ENCODE measurements around the gene TSPAN3. TPM values are rescaled to one million over a fixed set of nuclear protein-coding genes. Genes with fewer than 3 reads are reported as not detected.
A peak's percentile ranks its signal among the peaks of the same experiment; 100 is the strongest.

Gene TSPAN3
- total and polyA plus RNA-seq, 2 donors (not counting 1 experiment from before 2014, with no cell fraction given): 109 to 130 TPM

DNA sequence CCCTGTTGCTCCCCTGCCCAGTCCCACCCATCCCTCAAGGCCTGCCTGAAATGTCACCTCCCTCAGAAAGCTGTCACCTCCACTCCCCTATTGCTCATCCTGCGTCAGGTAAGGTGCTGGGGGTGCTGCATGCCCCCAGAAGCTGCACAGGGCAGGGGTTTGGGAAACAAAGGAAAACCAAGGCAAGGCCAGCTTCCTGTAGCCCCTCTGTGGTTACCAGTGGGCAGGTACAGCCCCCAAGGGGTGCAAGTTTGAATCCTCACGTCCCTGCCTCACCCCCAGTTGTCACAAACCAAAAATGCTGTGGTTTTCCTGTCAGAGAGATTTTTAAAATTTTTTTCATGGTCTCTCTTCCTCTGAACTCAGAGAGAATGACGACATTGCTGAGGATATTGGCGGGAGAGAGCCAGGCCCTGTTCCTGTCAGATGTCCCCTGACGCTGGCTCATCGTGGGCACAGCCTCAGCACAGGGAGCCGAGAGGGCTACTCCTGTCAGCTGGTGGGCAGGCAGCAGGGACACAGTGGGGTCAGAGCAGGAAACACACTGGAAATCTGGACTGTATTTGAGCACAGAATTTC is 49.0 kb downstream of the TSPAN3 start:
- peak overlapping the region; percentile 16 for H3K4me2 ChIP-seq (replicated peaks; ENCODE audit: low read depth, low read length, poor library complexity, severe bottlenecking)
- Mint-ChIP-seq H3K27me3 (no peaks in the 10 kb centered on the region), H3K4me1 (peaks cover 18% of the 10 kb centered on the region), H3K4me3 (no peak overlapping the region), H3K27ac (no peak overlapping the region), H3K9me3 (ENCODE audit: insufficient read depth) (no peaks in the 10 kb centered on the region)
- intact Hi-C loops (cut with micrococcal nuclease): no loop called here
- H3K9ac ChIP-seq (ENCODE audit: low read length): no peak overlapping the region
- peak overlapping the region in 1 of 2 donors; percentile 12 for H3K27ac ChIP-seq (ENCODE audit: low read length in 2 of 2)
- peaks cover 10% of the 10 kb centered on the region for H3K79me2 ChIP-seq (ENCODE audit: control insufficient read depth, insufficient read depth, low read length)
- ATAC-seq (ENCODE audit: low read depth) (no peak), DNase-seq (no peak)
- WGBS (ENCODE audit: insufficient coverage): 19% methylated on average over 5 of the region's 7 CpGs
- H3K4me3 ChIP-seq (ENCODE audit: control extremely low read depth in 1 of 5, extremely low read depth in 1 of 5, insufficient read depth in 1 of 5, low read depth in 2 of 5, low read length in 4 of 5): no peak overlapping the region
- POLR2A ChIA-PET: no interaction called here
- CTCF ChIA-PET: interaction anchor here (0.5 to 5.4 kb wide), 10 partner anchors 8 to 521 kb away, joined by 3 to 33 read pairs (median 7); partner anchors contain the start of gene TSPAN3
- peaks cover 42% of the 10 kb centered on the region for H4K20me1 ChIP-seq (ENCODE audit: control insufficient read depth, insufficient read depth, low read length, poor library complexity, severe bottlenecking)
- no peaks in the 10 kb centered on the region for H3K9me3 ChIP-seq (ENCODE audit: control extremely low read depth in 1 of 3, control insufficient read depth in 2 of 3, insufficient read depth in 1 of 3, low read length in 2 of 3)
- H2AFZ ChIP-seq (ENCODE audit: insufficient read depth, low read depth, low read length, poor library complexity, severe bottlenecking): no peak overlapping the region
- H3K4me1 ChIP-seq (ENCODE audit: control insufficient read depth in 2 of 2, insufficient read depth in 2 of 2, low read length in 2 of 2): peaks cover 4 to 38% of the 10 kb centered on the region in 2 donors
- no peak for TF ChIP-seq EZH2 (IDR thresholded peaks at IDR 0.05; ENCODE audit: borderline replicate concordance, insufficient read depth, low read depth, low read length, poor library complexity, severe bottlenecking)
- TF ChIP-seq, protein P1, sequence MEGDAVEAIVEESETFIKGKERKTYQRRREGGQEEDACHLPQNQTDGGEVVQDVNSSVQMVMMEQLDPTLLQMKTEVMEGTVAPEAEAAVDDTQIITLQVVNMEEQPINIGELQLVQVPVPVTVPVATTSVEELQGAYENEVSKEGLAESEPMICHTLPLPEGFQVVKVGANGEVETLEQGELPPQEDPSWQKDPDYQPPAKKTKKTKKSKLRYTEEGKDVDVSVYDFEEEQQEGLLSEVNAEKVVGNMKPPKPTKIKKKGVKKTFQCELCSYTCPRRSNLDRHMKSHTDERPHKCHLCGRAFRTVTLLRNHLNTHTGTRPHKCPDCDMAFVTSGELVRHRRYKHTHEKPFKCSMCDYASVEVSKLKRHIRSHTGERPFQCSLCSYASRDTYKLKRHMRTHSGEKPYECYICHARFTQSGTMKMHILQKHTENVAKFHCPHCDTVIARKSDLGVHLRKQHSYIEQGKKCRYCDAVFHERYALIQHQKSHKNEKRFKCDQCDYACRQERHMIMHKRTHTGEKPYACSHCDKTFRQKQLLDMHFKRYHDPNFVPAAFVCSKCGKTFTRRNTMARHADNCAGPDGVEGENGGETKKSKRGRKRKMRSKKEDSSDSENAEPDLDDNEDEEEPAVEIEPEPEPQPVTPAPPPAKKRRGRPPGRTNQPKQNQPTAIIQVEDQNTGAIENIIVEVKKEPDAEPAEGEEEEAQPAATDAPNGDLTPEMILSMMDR (IDR thresholded peaks at IDR 0.05): no peak
- H3K36me3 ChIP-seq (replicated peaks in 1 of 2; ENCODE audit: control extremely low read depth in 1 of 2, control insufficient read depth in 1 of 2, extremely low read depth in 1 of 2, insufficient read depth in 2 of 2, low read length in 1 of 2): peaks cover 0 to 40% of the 10 kb centered on the region in 2 experiments
- H3K27me3 ChIP-seq (replicated peaks in 1 of 4; ENCODE audit: control extremely low read depth in 1 of 4, control insufficient read depth in 3 of 4, insufficient read depth in 4 of 4, low read length in 3 of 4): no peaks in the 10 kb centered on the region

DNA sequence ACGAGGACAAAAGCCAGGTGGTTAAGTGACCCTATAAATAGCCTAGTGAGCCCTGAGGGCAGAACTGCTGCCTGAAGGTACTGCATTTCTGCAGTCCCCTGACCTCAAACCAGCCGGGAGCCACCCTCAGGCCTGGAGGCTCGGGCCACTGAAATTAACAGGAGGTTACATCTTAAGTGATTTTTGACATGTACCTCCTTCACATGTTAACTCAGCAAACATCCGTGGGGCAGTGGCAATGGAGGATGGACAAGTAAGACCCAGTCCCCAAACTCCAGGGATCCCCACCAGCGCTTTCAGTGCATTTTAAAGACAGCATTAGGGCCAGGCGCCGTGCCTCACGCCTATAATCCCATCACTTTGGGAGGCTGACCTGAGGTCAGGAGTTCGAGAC is 49.8 kb downstream of the TSPAN3 start:
- ChIA-PET POLR2A (no interaction called here), CTCF (interaction anchor here (3.0 kb wide), 1 partner anchor 10 kb away, joined by 12 read pairs; no protein-coding TSS in a partner anchor)
- Mint-ChIP-seq H3K27ac (no peak overlapping the region), H3K4me3 (no peak overlapping the region), H3K9me3 (ENCODE audit: insufficient read depth) (no peaks in the 10 kb centered on the region), H3K27me3 (no peaks in the 10 kb centered on the region), H3K4me1 (peaks cover 18% of the 10 kb centered on the region)
- peaks cover 50% of the 10 kb centered on the region for H4K20me1 ChIP-seq (ENCODE audit: control insufficient read depth, insufficient read depth, low read length, poor library complexity, severe bottlenecking)
- H3K36me3 ChIP-seq (replicated peaks in 1 of 2; ENCODE audit: control extremely low read depth in 1 of 2, control insufficient read depth in 1 of 2, extremely low read depth in 1 of 2, insufficient read depth in 2 of 2, low read length in 1 of 2): peaks cover 0 to 43% of the 10 kb centered on the region in 2 experiments
- H3K9me3 ChIP-seq (ENCODE audit: control extremely low read depth in 1 of 3, control insufficient read depth in 2 of 3, insufficient read depth in 1 of 3, low read length in 2 of 3): no peaks in the 10 kb centered on the region
- no peak overlapping the region for H3K9ac ChIP-seq (ENCODE audit: low read length)
- TF ChIP-seq, protein P1 (IDR thresholded peaks at IDR 0.05): no peak
- TF ChIP-seq EZH2 (IDR thresholded peaks at IDR 0.05; ENCODE audit: borderline replicate concordance, insufficient read depth, low read depth, low read length, poor library complexity, severe bottlenecking): no peak
- H3K4me2 ChIP-seq (replicated peaks; ENCODE audit: low read depth, low read length, poor library complexity, severe bottlenecking): no peak overlapping the region
- H3K4me3 ChIP-seq (ENCODE audit: control extremely low read depth in 1 of 5, extremely low read depth in 1 of 5, insufficient read depth in 1 of 5, low read depth in 2 of 5, low read length in 4 of 5): no peak overlapping the region
- ATAC-seq (ENCODE audit: low read depth): no peak
- H3K79me2 ChIP-seq (ENCODE audit: control insufficient read depth, insufficient read depth, low read length): peaks cover 17% of the 10 kb centered on the region
- H2AFZ ChIP-seq (ENCODE audit: insufficient read depth, low read depth, low read length, poor library complexity, severe bottlenecking): no peak overlapping the region
- H3K4me1 ChIP-seq (ENCODE audit: control insufficient read depth in 2 of 2, insufficient read depth in 2 of 2, low read length in 2 of 2): peaks cover 4 to 42% of the 10 kb centered on the region in 2 donors
- no peak for DNase-seq
- intact Hi-C loops (cut with micrococcal nuclease): no loop called here
- 89% methylated on average over 8 of the region's 9 CpGs for WGBS (ENCODE audit: insufficient coverage)
- H3K27me3 ChIP-seq (replicated peaks in 1 of 4; ENCODE audit: control extremely low read depth in 1 of 4, control insufficient read depth in 3 of 4, insufficient read depth in 4 of 4, low read length in 3 of 4): no peaks in the 10 kb centered on the region
- no peak overlapping the region for H3K27ac ChIP-seq (ENCODE audit: low read length in 2 of 2)

Data from B cell (primary cell).